NT2/D1 (cell line): ENCODE results near the gene ANKMY2.

Experiments
- DNase-seq: peaks from one replicate; pipeline ENCODE4 v3.0.0-alpha.2; 2011; ENCODE audit warnings: low read depth, low spot score
- H3K27me3 ChIP-seq: 2 replicates; pipeline ENCODE4 v1.6.0; 2011; ENCODE audit warnings: mild to moderate bottlenecking; ENCODE audit not compliant: insufficient read length, insufficient read depth
- H3K36me3 ChIP-seq: 2 replicates; pipeline ENCODE4 v1.6.1; 2011; ENCODE audit warnings: mild to moderate bottlenecking, low read length, mixed read lengths; ENCODE audit not compliant: insufficient read depth, insufficient read length
- H3K4me1 ChIP-seq: 2 replicates; pipeline ENCODE4 v1.5.1; 2011; ENCODE audit not compliant: insufficient read depth, insufficient read length
- H3K4me3 ChIP-seq: 2 replicates; pipeline ENCODE4 v1.5.1; 2011; ENCODE audit warnings: low read depth; ENCODE audit not compliant: insufficient read length
- H3K9ac ChIP-seq: 2 replicates; pipeline ENCODE4 v1.6.0; 2011; ENCODE audit warnings: low read depth; ENCODE audit not compliant: insufficient read length
- H3K9me3 ChIP-seq: 2 replicates; pipeline ENCODE4 v1.5.1; 2011; ENCODE audit warnings: mild to moderate bottlenecking, low read length; ENCODE audit not compliant: insufficient read depth
- SUZ12 ChIP-seq: IDR thresholded peaks from 2 replicates; pipeline ENCODE4 v1.6.1; 2011; ENCODE audit not compliant: insufficient read length, insufficient read depth; ENCODE audit errors: extremely low read depth
- YY1 ChIP-seq: IDR thresholded peaks from 2 replicates; pipeline ENCODE4 v1.6.1; 2011; ENCODE audit not compliant: insufficient read length, insufficient read depth
- ZNF274 ChIP-seq: IDR thresholded peaks from 2 replicates; pipeline ENCODE4 v1.6.1; 2011; ENCODE audit warnings: mild to moderate bottlenecking, low read depth, low read length

The ANKMY2 gene

GRCh38 chr7:16677978-16678494 is 32.5 kb upstream of the ANKMY2 start:
- H3K36me3 ChIP-seq = peaks cover 75% of the 10 kb centered on the region

GRCh38 chr7:16675277-16675676 is 29.7 kb upstream of the ANKMY2 start:
- Histone ChIP-seq H3K9ac (no peak overlapping the region), H3K36me3 (peaks cover 60% of the 10 kb centered on the region), H3K4me3 (no peak overlapping the region), H3K9me3 (no peaks in the 10 kb centered on the region), H3K27me3 (no peaks in the 10 kb centered on the region), H3K4me1 (no peaks in the 10 kb centered on the region)
- TF ChIP-seq ZNF274 (no peak), SUZ12 (no peak), YY1 (no peak)
- no peak for DNase-seq

More at GRCh38 chr7:16677978-16678494, 32.5 kb upstream of the ANKMY2 start:
- no peaks in the 10 kb centered on the region for H3K9me3 ChIP-seq
- no peak for DNase-seq
- H3K4me1 ChIP-seq = no peaks in the 10 kb centered on the region
- H3K9ac ChIP-seq = no peak overlapping the region
- TF ChIP-seq ZNF274 (no peak), YY1 (no peak), SUZ12 (no peak)
- H3K27me3 ChIP-seq = no peaks in the 10 kb centered on the region
- H3K4me3 ChIP-seq = no peak overlapping the region

- no peak overlapping the region for H3K4me3 ChIP-seq
- no peaks in the 10 kb centered on the region for H3K27me3 ChIP-seq
- no peak overlapping the region for H3K9ac ChIP-seq
- no peaks in the 10 kb centered on the region for H3K9me3 ChIP-seq
- TF ChIP-seq YY1 (no peak), ZNF274 (no peak), SUZ12 (no peak)
- H3K36me3 ChIP-seq = peaks cover 44% of the 10 kb centered on the region
- H3K4me1 ChIP-seq = no peaks in the 10 kb centered on the region
- no peak for DNase-seq
Observed at GRCh38 chr7:16671811-16672210, 26.3 kb upstream of the ANKMY2 start.

GRCh38 chr7:16670731-16671344 is 25.3 kb upstream of the ANKMY2 start:
- peaks cover 41% of the 10 kb centered on the region for H3K36me3 ChIP-seq
- no peaks in the 10 kb centered on the region for H3K9me3 ChIP-seq
- H3K4me1 ChIP-seq = no peaks in the 10 kb centered on the region
- TF ChIP-seq SUZ12 = no peak
- TF ChIP-seq ZNF274 = no peak
- no peak for TF ChIP-seq YY1
- H3K27me3 ChIP-seq = no peaks in the 10 kb centered on the region
- no peak for DNase-seq
- H3K9ac ChIP-seq = no peak overlapping the region
- no peak overlapping the region for H3K4me3 ChIP-seq

- Histone ChIP-seq H3K9ac (no peak overlapping the region), H3K9me3 (no peaks in the 10 kb centered on the region), H3K4me1 (no peaks in the 10 kb centered on the region), H3K36me3 (peaks cover 39% of the 10 kb centered on the region), H3K4me3 (no peak overlapping the region), H3K27me3 (no peaks in the 10 kb centered on the region)
- TF ChIP-seq SUZ12 = no peak
- no peak for TF ChIP-seq ZNF274
- no peak for DNase-seq
Observed at GRCh38 chr7:16670021-16670420, 24.5 kb upstream of the ANKMY2 start.

- H3K9me3 ChIP-seq = no peaks in the 10 kb centered on the region
- TF ChIP-seq ZNF274 (no peak), YY1 (no peak), SUZ12 (no peak)
- no peak overlapping the region for H3K4me3 ChIP-seq
- no peak overlapping the region for H3K9ac ChIP-seq
- H3K27me3 ChIP-seq = no peaks in the 10 kb centered on the region
- DNase-seq = no peak
- no peaks in the 10 kb centered on the region for H3K4me1 ChIP-seq
- H3K36me3 ChIP-seq = peaks cover 35% of the 10 kb centered on the region
Observed at GRCh38 chr7:16669581-16669980, 24.0 kb upstream of the ANKMY2 start.

GRCh38 chr7:16668978-16669377 is 23.4 kb upstream of the ANKMY2 start:
- TF ChIP-seq YY1 (no peak), SUZ12 (no peak), ZNF274 (no peak)
- Histone ChIP-seq H3K27me3 (no peaks in the 10 kb centered on the region), H3K9me3 (no peaks in the 10 kb centered on the region), H3K9ac (no peak overlapping the region), H3K4me1 (no peaks in the 10 kb centered on the region), H3K4me3 (no peak overlapping the region), H3K36me3 (peaks cover 34% of the 10 kb centered on the region)
- no peak for DNase-seq
